Dermis microvascular lymphatic vessel endothelial cell (primary cell): ENCODE measurements around the gene LAMB4. TPM values are rescaled to one million over a fixed set of nuclear protein-coding genes. Genes with fewer than 3 reads are reported as not detected.
A peak's percentile ranks its signal among the peaks of the same experiment; 100 is the strongest.
"Not testable (repeated sequence)": the region's sequence is repeated elsewhere in the genome, so short reads cannot be mapped to it uniquely, and the experiment has no call there.

ENCODE experiments used
- DNase-seq, 2 donors: peaks; one replicate each; pipeline versions ENCODE4 v3.0.0 to v3.0.0-alpha.2; 2010; ENCODE audit warnings: low read depth in 2 of 2
- total RNA-seq: library from RNA; depleted of rRNA; stranded (reverse); fragments of >200 nt; gene quantifications from 2 replicates; pipeline ENCODE4 v1.2.1, GENCODE V29; 2014

LAMB4 gene
- total RNA-seq, 1 donor from 2014 or later: 0.13 TPM

DNA sequence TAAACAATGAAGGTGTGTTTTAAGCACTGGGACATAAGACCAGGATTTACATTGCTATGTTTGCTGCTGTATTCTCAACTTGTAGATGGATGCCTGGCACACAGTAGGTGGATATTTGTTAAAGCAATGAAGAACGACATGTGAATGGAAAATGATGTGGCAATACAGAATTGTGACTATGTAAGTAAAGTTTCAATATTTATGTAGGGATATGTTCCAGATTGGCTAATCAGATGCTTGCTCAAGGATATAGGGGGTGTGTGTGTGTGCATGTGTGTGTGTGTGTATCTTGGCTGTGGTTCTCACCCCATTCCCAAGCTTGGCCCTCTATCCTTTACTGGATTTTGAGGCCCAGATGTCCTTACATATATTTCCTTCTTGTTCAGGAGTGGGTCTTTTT, 84.5 kb downstream of the LAMB4 start:
- DNase-seq: no peak

DNA sequence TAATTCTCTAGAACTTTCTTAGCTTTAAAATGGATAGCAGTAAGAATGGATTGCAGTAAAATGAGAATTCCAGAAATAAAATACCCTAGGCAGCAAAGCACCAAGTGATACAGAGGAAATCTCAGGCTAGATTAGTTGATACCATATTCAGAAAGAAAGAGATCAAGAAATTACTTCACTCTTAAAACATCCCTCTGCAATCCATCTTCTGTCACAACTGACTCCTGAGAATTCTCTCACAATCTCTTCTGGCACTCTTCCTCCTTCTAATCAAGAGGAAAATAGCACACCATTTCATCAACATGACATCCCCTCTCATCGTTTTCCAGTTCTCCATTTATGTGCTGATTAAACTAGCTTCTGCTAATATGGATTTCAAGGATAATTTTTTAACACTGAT, 85.0 kb downstream of the LAMB4 start:
- no peak for DNase-seq

DNA sequence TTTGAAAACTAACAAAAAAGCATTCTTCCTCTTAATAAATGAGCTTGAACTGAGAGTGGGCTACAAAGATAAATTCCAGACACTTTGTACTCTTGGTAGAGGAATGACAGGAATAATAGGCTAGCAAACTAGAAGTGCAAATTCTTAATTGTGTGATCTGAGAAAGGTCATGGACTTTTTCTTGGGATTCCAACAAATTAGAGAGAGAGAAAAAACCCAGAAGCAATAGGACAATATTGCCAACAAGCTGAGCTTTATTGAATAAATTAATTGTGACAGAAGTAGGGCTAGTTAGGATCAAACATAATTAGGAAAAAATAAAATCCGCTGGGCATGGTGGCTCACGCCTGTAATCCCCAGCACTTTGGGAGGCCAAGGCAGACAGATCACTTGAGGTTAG, 85.8 kb downstream of the LAMB4 start:
- DNase-seq: no peak

DNA sequence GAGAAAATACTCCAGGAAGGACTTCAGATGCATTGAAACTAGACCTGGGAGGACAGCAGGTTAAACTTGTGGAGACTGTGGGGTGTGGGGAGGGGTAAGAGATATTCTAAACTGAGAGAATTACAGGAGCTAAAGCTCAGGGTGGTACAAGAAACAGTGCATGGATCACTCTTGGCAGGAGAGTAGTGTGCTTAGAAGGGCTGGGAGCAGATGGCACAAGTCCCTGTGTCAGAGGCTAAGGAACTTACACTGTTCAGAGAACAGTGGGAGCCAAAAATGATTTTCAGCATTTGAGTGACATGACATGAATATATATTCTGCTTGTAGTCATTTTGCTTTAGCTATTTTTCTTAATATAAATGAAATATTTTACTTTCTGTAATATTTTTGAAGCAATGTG, 91.2 kb downstream of the LAMB4 start:
- DNase-seq: no peak

- no peak for DNase-seq
These were observed 92.4 kb downstream of the LAMB4 start for GRCh38 chr7:108037741-108038140.

GRCh38 chr7:108037140-108037539, 93.0 kb downstream of the LAMB4 start:
- DNase-seq: no peak

DNA sequence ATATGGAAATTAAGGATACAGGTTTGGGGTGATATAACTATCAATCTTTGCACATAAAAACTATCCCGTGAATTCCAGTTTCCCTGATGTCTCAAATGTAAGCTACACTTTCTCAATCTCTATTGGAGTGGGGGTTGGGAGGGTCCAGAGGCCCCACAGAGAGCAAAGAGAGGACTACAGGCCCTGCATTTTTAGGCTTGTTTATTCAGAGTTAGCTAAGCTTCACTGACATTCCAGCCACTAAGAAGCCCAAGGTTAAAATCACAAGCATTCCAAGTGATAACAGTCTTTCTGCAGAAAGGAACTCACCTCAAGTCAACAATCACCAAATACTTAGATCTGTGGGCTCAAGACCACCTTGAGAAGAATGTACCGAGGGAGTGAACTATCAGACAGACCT, 95.6 kb downstream of the LAMB4 start:
- no peak for DNase-seq

GRCh38 chr7:108033776-108034497, 96.2 kb downstream of the LAMB4 start:
- DNase-seq: no peak

GRCh38 chr7:108033309-108033708, 96.9 kb downstream of the LAMB4 start:
- DNase-seq: not testable (repeated sequence)

- DNase-seq: peak in 1 of 2 donors; percentile 40
These were observed 99.6 kb downstream of the LAMB4 start for GRCh38 chr7:108030516-108030915.

GRCh38 chr7:108029034-108029433, 101.1 kb downstream of the LAMB4 start:
- no peak for DNase-seq

DNA sequence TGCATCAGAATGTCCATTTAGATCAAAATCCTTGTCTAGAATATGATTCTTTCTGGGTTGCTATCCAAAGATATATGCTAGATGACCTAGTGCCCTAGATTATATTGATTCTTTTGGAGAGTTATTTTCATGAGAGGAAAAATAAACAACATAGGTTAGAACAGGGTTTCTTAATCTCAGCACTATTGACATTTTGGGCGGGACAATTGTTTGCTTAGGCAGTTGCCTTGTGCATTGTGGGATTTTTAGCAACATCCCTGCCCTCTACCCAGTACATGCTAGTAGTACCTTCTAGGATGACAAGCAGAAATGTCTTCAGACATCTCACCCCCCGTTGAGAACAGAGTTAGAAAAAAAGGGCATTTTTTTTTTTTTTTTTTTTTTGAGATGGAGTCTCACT, 102.0 kb downstream of the LAMB4 start:
- DNase-seq: no peak

- no peak for DNase-seq
These were observed 102.9 kb downstream of the LAMB4 start for GRCh38 chr7:108027239-108027638.

DNA sequence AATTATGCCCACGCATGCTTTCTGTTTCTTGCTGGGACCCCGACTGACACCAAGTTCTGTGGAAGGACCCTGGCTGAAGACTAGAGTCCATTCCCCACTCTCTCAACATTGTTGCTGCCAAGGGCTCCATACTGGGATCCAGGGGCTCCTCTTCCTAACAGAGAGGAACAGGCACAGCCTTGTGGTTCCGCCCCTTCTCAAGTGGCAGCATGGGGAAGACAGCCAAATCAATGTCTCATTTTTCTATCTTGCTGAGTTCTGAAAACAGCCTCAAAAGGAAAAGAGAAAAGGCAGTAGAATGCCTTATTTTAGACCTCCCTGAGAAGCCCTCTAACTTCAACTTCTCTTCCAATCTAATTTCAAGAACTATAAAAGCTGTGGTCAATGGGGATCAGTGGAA, 103.5 kb downstream of the LAMB4 start:
- no peak for DNase-seq

DNA sequence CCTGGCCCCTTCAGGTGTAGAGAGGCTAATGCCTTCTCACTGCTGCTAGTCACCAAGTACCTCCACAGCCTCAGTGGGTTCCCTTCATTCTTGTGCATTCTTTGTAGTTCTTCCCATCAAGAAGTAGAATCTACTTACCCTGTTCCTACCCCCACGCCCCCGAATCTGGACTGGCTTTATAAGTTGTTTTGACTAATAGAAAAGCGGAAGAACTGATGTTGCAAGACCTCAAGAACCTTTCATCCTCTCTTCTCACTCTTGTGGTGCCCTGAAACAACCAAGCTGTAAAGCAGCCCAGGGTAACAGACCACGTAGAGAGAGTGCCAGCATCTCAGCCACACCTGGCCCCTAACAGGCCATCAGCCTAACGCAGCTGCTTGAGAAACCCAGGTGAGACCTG, 104.0 kb downstream of the LAMB4 start:
- DNase-seq: no peak

DNA sequence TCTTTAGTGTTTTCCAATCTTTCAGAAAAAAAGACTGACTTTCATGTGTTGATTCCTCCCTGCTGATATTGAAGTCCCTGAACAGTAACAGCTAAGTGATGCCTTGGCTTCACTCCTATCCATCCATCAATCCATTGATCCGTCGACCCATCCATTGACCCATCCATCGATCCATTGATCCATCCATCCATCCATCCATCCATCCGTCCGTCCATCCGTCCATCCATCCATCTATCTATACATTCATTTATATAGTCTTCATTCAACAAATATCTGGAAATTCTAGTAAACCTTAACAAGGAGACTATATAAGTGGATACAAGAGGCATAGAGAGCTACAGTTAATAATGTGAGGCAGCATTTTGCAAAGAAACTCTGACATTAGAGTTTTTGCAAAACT, 105.6 kb downstream of the LAMB4 start:
- DNase-seq: no peak

DNA sequence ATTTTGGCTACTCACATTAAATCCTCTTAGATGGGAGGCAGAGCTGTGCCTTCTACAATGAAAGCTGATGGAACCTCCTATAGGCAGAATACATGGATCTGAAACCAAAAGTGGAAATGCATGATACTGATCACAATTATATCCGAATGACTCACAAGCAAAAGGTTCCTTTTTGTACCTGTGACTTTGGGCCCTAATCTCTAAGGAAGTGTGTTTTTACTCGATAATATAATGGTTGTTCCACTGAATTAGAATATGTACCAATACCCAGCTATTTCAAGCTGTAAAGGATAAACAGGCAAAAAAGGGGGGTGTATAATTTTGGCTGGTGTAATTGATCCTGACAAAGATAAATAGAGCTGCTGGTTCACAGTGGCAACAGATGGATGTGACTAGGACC, 109.6 kb downstream of the LAMB4 start:
- DNase-seq: peak in 1 of 2 donors; percentile 46

- DNase-seq: no peak
These were observed 111.5 kb downstream of the LAMB4 start for GRCh38 chr7:108018668-108019067.

- DNase-seq: no peak
These were observed 112.4 kb downstream of the LAMB4 start for GRCh38 chr7:108017776-108018151.

DNA sequence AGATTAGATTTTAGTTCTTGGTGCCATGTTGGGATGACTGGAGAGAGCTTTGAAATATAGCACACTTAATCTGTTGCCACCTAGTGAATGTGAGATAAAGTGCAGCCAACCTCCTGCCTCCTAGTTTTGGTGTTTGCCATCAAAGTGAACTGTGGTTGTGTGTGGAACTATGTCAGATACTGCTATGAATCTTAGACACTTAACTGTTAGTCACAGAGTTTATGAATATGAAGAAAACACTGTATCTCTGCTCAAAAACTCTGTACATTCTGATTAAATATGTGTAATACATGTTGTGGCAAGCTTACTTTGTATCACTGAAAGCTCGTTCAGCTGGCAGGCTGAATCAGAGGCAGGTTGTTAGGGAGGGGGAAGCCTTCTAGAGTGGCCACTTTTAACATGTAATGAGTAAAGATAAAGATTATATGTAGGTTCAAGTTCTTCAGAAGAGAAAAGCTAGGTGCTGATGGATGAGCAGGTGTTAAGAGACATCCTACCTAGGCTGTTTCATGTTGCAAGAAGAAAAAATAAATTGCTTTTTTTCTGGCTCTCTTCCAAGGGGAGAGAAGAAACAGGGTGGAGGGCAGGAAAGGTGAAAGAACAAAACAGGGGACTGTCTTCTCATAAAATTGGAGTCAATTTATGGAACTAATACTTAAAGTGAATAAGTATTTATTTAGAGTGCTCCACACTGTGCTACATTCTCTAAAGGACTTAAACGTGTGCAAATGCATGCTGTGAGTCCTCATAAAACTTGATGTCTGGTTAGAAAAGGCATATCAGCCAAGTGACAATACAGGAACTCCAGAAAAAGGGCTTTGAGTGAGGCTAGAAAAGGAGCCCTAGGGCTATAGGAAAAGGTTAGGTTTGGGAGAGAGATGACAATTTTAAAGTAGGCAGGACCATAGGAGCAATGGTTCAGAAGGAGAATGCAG, 113.1 kb downstream of the LAMB4 start:
- peak in 1 of 2 donors; percentile 78 for DNase-seq

DNA sequence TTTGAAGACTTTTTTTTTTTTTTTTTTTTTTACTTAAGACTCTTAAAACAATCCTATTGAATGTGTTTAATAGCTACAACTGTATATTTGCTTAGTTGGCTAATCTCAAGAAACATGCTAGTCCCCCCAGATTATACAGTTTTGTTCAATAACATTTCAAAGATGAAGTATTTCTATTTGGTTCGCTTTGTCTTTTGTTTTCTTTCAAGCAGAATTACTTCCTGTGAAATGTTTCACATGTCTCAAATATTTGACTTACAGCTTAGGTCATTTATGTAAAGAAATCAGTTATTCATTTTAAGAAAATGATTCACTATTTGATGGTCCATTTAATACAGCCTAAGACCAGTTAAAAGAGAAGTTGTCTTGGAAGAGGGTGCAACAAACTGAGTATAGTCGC, 114.4 kb downstream of the LAMB4 start:
- DNase-seq: peak in 1 of 2 donors; percentile 77

- peak; percentile 63 to 96 for DNase-seq
These were observed 115.1 kb downstream of the LAMB4 start for GRCh38 chr7:108014747-108015682.
